ENCODE results near the gene POU3F1. TPM values are rescaled to one million over a fixed set of nuclear protein-coding genes. Genes with fewer than 3 reads are reported as not detected.

Gene POU3F1
- total RNA-seq, 1 donor from 2014 or later = 16.5 TPM

DNA sequence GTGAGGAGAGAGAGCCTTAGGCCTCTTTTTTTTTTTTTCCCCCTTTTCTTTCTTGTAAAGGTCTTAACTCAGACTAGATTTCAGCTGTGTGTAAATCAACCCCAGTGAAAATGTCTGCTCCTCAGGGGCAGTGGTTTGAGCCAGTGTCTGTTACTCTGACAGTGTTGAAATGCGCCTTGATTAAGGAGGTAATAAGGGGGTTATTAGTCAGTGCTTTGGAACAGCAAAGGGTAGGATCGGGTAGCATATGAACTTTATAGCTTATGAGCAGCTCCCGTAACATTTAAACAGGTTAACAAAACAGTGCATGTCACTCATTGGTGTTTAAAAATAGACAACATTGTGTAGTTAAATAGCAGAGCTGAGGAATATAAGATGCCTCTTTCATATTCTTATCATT lies 23.8 kb downstream of the POU3F1 start:
- Histone ChIP-seq H3K4me2 (no peak overlapping the region), H3K27me3 (no peaks in the 10 kb centered on the region), H3K4me3 (no peak overlapping the region), H3K9me3 (ENCODE audit: low read depth) (no peaks in the 10 kb centered on the region), H3K9ac (no peak overlapping the region), H3K36me3 (peaks cover 6% of the 10 kb centered on the region), H3K79me2 (ENCODE audit: low read depth) (peaks cover 20% of the 10 kb centered on the region), H3K27ac (no peak overlapping the region), H3K4me1 (peaks cover 11% of the 10 kb centered on the region), H3F3A (ENCODE audit: low read depth) (peaks cover 37% of the 10 kb centered on the region), H4K20me1 (ENCODE audit: low read depth) (peaks cover 14% of the 10 kb centered on the region), H2AFZ (replicated peaks) (no peak overlapping the region)
- H3K27ac Mint-ChIP-seq = no peak overlapping the region
- TF ChIP-seq EZH2 (IDR thresholded peaks at IDR 0.05) (no peak), EZH2phosphoT487 (IDR thresholded peaks at IDR 0.05) (no peak)
- TF ChIP-seq, protein P1, sequence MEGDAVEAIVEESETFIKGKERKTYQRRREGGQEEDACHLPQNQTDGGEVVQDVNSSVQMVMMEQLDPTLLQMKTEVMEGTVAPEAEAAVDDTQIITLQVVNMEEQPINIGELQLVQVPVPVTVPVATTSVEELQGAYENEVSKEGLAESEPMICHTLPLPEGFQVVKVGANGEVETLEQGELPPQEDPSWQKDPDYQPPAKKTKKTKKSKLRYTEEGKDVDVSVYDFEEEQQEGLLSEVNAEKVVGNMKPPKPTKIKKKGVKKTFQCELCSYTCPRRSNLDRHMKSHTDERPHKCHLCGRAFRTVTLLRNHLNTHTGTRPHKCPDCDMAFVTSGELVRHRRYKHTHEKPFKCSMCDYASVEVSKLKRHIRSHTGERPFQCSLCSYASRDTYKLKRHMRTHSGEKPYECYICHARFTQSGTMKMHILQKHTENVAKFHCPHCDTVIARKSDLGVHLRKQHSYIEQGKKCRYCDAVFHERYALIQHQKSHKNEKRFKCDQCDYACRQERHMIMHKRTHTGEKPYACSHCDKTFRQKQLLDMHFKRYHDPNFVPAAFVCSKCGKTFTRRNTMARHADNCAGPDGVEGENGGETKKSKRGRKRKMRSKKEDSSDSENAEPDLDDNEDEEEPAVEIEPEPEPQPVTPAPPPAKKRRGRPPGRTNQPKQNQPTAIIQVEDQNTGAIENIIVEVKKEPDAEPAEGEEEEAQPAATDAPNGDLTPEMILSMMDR (IDR thresholded peaks at IDR 0.05) = no peak
- H3K36me3 Mint-ChIP-seq = peaks cover 24% of the 10 kb centered on the region
- H3K27me3 Mint-ChIP-seq (ENCODE audit: insufficient read depth, low read depth) = peaks cover 9% of the 10 kb centered on the region
- H3K9me3 Mint-ChIP-seq = no peaks in the 10 kb centered on the region
- DNase-seq (ENCODE audit: low spot score) = no peak
- H3K4me3 Mint-ChIP-seq = no peak overlapping the region
- H3K4me1 Mint-ChIP-seq = peaks cover 11% of the 10 kb centered on the region

DNA sequence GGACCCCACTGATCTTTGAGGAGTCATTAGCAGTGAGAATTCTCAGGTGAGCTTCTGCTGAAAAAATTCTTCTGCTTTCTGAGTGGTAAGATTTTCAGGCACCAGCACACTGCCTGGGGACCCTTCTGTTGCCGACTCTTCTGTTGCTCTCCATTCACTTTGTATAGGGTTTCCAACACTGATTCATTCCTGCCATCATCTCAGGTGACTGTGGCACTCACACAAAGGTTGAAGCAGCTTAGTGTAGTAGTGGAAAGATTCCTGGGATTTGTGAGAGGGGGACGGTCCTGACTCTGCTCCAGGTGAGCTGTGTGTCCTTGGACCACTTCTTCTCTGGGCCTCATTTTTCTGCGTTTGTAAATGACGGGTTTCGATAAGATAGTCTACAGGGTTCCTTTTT lies 24.6 kb downstream of the POU3F1 start:
- peaks cover 7% of the 10 kb centered on the region for H3K27me3 Mint-ChIP-seq (ENCODE audit: insufficient read depth, low read depth)
- peaks cover 24% of the 10 kb centered on the region for H3K36me3 Mint-ChIP-seq
- Histone ChIP-seq H3K27ac (no peak overlapping the region), H3K9ac (no peak overlapping the region), H3F3A (ENCODE audit: low read depth) (peaks cover 34% of the 10 kb centered on the region), H2AFZ (replicated peaks) (no peak overlapping the region), H3K4me3 (no peak overlapping the region), H4K20me1 (ENCODE audit: low read depth) (peaks cover 6% of the 10 kb centered on the region), H3K36me3 (peaks cover 9% of the 10 kb centered on the region), H3K9me3 (ENCODE audit: low read depth) (no peaks in the 10 kb centered on the region), H3K4me1 (peaks cover 3% of the 10 kb centered on the region), H3K79me2 (ENCODE audit: low read depth) (peaks cover 28% of the 10 kb centered on the region), H3K27me3 (no peaks in the 10 kb centered on the region), H3K4me2 (no peak overlapping the region)
- DNase-seq (ENCODE audit: low spot score) = no peak
- peaks cover 6% of the 10 kb centered on the region for H3K4me1 Mint-ChIP-seq
- TF ChIP-seq EZH2 (IDR thresholded peaks at IDR 0.05) = no peak
- TF ChIP-seq EZH2phosphoT487 (IDR thresholded peaks at IDR 0.05) = no peak
- TF ChIP-seq, protein P1 (IDR thresholded peaks at IDR 0.05) = no peak
- H3K4me3 Mint-ChIP-seq = no peak overlapping the region
- no peak overlapping the region for H3K27ac Mint-ChIP-seq
- no peaks in the 10 kb centered on the region for H3K9me3 Mint-ChIP-seq

DNA sequence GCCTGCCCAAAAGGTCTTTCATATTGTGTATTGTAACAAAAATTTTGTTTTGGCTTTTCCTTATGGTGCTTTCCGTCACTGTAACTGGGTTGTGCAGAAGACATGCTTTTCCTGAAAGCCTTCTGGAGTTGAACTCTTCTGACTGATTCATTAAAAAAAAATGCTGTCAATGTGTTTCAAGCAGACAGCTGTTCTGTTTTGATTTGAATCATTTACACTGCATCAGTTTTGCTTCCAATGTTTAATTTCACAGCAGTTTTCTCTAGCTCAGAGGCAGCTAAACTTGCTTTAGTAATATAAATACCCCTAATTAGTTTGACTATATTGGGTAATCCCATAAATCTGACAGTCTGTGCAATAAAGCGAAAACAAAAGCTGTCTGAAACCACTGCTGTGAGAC lies 26.2 kb downstream of the POU3F1 start:
- Histone ChIP-seq H3K27me3 (no peaks in the 10 kb centered on the region), H2AFZ (replicated peaks) (no peak overlapping the region), H3K4me3 (no peak overlapping the region), H3K36me3 (peaks cover 10% of the 10 kb centered on the region), H3F3A (ENCODE audit: low read depth) (peaks cover 22% of the 10 kb centered on the region), H3K79me2 (ENCODE audit: low read depth) (peaks cover 44% of the 10 kb centered on the region), H3K27ac (no peak overlapping the region), H3K9ac (no peak overlapping the region), H3K9me3 (ENCODE audit: low read depth) (no peaks in the 10 kb centered on the region), H3K4me1 (no peaks in the 10 kb centered on the region), H3K4me2 (no peak overlapping the region), H4K20me1 (ENCODE audit: low read depth) (peaks cover 3% of the 10 kb centered on the region)
- no peak for DNase-seq (ENCODE audit: low spot score)
- Mint-ChIP-seq H3K27me3 (ENCODE audit: insufficient read depth, low read depth) (peaks cover 7% of the 10 kb centered on the region), H3K9me3 (no peaks in the 10 kb centered on the region), H3K36me3 (peaks cover 24% of the 10 kb centered on the region), H3K4me1 (no peaks in the 10 kb centered on the region), H3K4me3 (no peak overlapping the region), H3K27ac (no peak overlapping the region)
- TF ChIP-seq EZH2phosphoT487 (IDR thresholded peaks at IDR 0.05) (no peak), EZH2 (IDR thresholded peaks at IDR 0.05) (no peak)
- TF ChIP-seq, protein P1 (IDR thresholded peaks at IDR 0.05) = no peak

All from neural progenitor cell (in vitro differentiated cells).